ENCODE data around the gene DHRS4. TPM values are rescaled to one million over a fixed set of nuclear protein-coding genes. Genes with fewer than 3 reads are reported as not detected.
"Not testable (repeated sequence)": the region's sequence is repeated elsewhere in the genome, so short reads cannot be mapped to it uniquely, and the experiment has no call there.

The DHRS4 gene
- polyA plus RNA-seq, 3 donors: 40.4 to 68.1 (median 63.2) TPM

DNA sequence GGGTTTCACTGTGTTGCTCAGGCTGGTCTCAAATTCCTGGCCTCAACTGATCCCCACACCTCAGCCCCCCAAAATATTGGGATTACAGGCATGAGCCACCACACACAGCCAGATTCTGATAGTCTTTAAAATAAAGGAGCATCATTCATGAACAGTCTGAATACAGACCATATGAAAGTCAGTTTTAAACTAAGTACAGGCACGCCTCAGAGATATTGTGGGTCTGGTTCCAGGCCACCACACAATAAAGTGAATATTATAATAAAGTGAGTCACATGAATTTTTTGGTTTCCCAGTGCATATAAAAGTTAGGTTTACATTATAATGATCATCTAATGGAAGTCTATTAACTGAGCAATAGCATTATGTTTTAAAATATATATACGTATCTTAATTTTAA lies 43.3 kb downstream of the DHRS4 start:
- H3K9ac ChIP-seq (ENCODE audit: insufficient read depth, low read length, poor library complexity, severe bottlenecking); H3K27me3 ChIP-seq (ENCODE audit: control insufficient read depth in 2 of 2, insufficient read depth in 2 of 2, low read length in 2 of 2); H3K79me2 ChIP-seq (ENCODE audit: insufficient read depth, low read length); H3K27ac ChIP-seq (ENCODE audit: low read depth in 1 of 2, low read length in 2 of 2); H3K4me1 ChIP-seq (ENCODE audit: control insufficient read depth in 1 of 2, insufficient read depth in 2 of 2, low read length in 2 of 2); H3K9me3 Mint-ChIP-seq; H3K4me3 Mint-ChIP-seq; H3K36me3 ChIP-seq (replicated peaks in 1 of 2; ENCODE audit: control insufficient read depth in 1 of 2, insufficient read depth in 2 of 2, low read length in 2 of 2); H3K4me2 ChIP-seq (replicated peaks; ENCODE audit: extremely low read depth, low read length, poor library complexity, severe bottlenecking); DNase-seq; H3K27ac Mint-ChIP-seq; intact Hi-C loops (cut with micrococcal nuclease); H2AFZ ChIP-seq (ENCODE audit: insufficient read depth, low read depth, low read length, poor library complexity, severe bottlenecking); H4K20me1 ChIP-seq (ENCODE audit: insufficient read depth, low read length); H3K27me3 Mint-ChIP-seq (ENCODE audit: low read depth in 3 of 3); H3K4me3 ChIP-seq (replicated peaks in 1 of 3; ENCODE audit: low read depth in 2 of 3, low read length in 3 of 3); H3K9me3 ChIP-seq (replicated peaks in 1 of 2; ENCODE audit: control insufficient read depth in 1 of 2, insufficient read depth in 1 of 2, low read length in 2 of 2): not testable (repeated sequence)
- WGBS (ENCODE audit: insufficient coverage): no CpG with 5 or more reads among the region's 2 CpGs
- H3K36me3 Mint-ChIP-seq: peaks cover 8 to 10% of the 10 kb centered on the region in 2 donors
- H3K4me1 Mint-ChIP-seq: peaks cover 11% of the 10 kb centered on the region

DNA sequence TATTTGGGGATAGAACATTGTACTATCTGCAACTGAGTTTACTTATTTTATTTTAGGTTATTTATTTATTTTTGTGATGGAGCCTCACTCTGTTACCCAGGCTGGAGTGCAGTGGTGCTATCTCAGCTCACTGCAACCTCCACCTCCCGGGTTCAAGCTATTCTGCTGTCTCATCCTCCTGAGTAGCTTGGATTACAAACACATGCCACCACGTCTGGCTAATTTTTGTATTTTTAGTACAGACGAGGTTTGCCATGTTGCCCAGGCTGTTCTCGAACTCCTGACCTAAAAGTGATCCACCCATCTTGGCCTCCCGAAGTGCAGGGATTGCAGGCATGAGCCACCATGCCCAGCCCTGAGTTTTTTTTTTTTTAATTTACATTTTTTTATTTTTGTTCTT lies 46.1 kb downstream of the DHRS4 start:
- WGBS (ENCODE audit: insufficient coverage): no CpG with 5 or more reads among the region's 5 CpGs
- H3K4me1 ChIP-seq (ENCODE audit: control insufficient read depth in 1 of 2, insufficient read depth in 2 of 2, low read length in 2 of 2); DNase-seq; H3K4me3 ChIP-seq (replicated peaks in 1 of 3; ENCODE audit: low read depth in 2 of 3, low read length in 3 of 3); H3K27ac Mint-ChIP-seq; H4K20me1 ChIP-seq (ENCODE audit: insufficient read depth, low read length); H3K79me2 ChIP-seq (ENCODE audit: insufficient read depth, low read length); H3K9me3 Mint-ChIP-seq; H3K4me2 ChIP-seq (replicated peaks; ENCODE audit: extremely low read depth, low read length, poor library complexity, severe bottlenecking); H3K27me3 ChIP-seq (ENCODE audit: control insufficient read depth in 2 of 2, insufficient read depth in 2 of 2, low read length in 2 of 2); intact Hi-C loops (cut with micrococcal nuclease); H3K9me3 ChIP-seq (replicated peaks in 1 of 2; ENCODE audit: control insufficient read depth in 1 of 2, insufficient read depth in 1 of 2, low read length in 2 of 2); H2AFZ ChIP-seq (ENCODE audit: insufficient read depth, low read depth, low read length, poor library complexity, severe bottlenecking); H3K27me3 Mint-ChIP-seq (ENCODE audit: low read depth in 3 of 3); H3K4me3 Mint-ChIP-seq; H3K36me3 ChIP-seq (replicated peaks in 1 of 2; ENCODE audit: control insufficient read depth in 1 of 2, insufficient read depth in 2 of 2, low read length in 2 of 2); H3K27ac ChIP-seq (ENCODE audit: low read depth in 1 of 2, low read length in 2 of 2); H3K36me3 Mint-ChIP-seq; H3K9ac ChIP-seq (ENCODE audit: insufficient read depth, low read length, poor library complexity, severe bottlenecking): not testable (repeated sequence)
- peaks cover 16% of the 10 kb centered on the region for H3K4me1 Mint-ChIP-seq

DNA sequence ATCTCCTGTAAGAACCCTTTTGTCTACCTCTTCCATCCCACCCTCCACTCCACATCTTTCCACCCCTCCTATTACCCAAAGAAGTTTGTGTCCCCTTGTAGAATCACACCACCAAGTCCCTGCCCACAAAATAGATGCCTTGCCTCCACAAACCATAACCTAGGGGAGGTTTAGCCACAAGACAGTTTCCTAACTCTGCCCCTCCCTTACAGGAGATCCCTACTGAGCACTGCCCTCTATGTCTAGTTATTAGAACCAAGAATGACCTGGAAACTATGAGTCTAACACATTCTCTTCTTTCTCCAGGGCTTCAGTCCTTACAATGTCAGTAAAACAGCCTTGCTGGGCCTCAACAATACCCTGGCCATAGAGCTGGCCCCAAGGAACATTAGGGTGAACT lies 47.5 kb downstream of the DHRS4 start:
- peak overlapping the region in 5 of 7 donors; percentile 24 to 69 (median 63) for H3K27ac Mint-ChIP-seq

DNA sequence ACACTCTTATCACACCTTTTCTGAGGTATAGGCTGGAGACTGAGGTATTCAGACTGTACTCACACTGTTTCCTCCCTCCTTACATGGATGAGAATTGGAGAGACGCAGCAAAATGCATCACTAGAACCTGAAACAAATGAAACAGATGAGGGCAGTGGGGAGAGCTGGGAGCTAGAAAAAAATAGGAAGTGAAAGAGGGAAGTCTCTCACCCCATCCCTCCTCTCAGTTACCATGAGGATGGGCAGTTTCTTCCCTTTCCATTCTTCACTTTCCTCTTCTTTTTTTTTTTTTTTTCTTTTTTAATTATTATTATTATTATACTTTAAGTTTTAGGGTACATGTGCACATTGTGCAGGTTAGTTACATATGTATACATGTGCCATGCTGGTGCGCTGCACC lies 48.1 kb downstream of the DHRS4 start:
- H3K4me3 Mint-ChIP-seq; H3K27ac Mint-ChIP-seq; H4K20me1 ChIP-seq (ENCODE audit: insufficient read depth, low read length); H3K36me3 Mint-ChIP-seq; H3K4me2 ChIP-seq (replicated peaks; ENCODE audit: extremely low read depth, low read length, poor library complexity, severe bottlenecking); H3K9me3 Mint-ChIP-seq; H3K9me3 ChIP-seq (replicated peaks in 1 of 2; ENCODE audit: control insufficient read depth in 1 of 2, insufficient read depth in 1 of 2, low read length in 2 of 2); H3K4me3 ChIP-seq (replicated peaks in 1 of 3; ENCODE audit: low read depth in 2 of 3, low read length in 3 of 3); H3K27ac ChIP-seq (ENCODE audit: low read depth in 1 of 2, low read length in 2 of 2); H2AFZ ChIP-seq (ENCODE audit: insufficient read depth, low read depth, low read length, poor library complexity, severe bottlenecking); H3K9ac ChIP-seq (ENCODE audit: insufficient read depth, low read length, poor library complexity, severe bottlenecking); H3K27me3 Mint-ChIP-seq (ENCODE audit: low read depth in 3 of 3); intact Hi-C loops (cut with micrococcal nuclease); H3K36me3 ChIP-seq (replicated peaks in 1 of 2; ENCODE audit: control insufficient read depth in 1 of 2, insufficient read depth in 2 of 2, low read length in 2 of 2); H3K79me2 ChIP-seq (ENCODE audit: insufficient read depth, low read length); H3K27me3 ChIP-seq (ENCODE audit: control insufficient read depth in 2 of 2, insufficient read depth in 2 of 2, low read length in 2 of 2): not testable (repeated sequence)
- WGBS (ENCODE audit: insufficient coverage): no CpG with 5 or more reads among the region's 2 CpGs
- peaks cover 22% of the 10 kb centered on the region for H3K4me1 Mint-ChIP-seq
- peak; percentile 20 to 68 (median 34) for DNase-seq
- H3K4me1 ChIP-seq (ENCODE audit: control insufficient read depth in 1 of 2, insufficient read depth in 2 of 2, low read length in 2 of 2): peaks cover 12 to 13% of the 10 kb centered on the region in 2 donors

More for the DNA sequence above, 47.5 kb downstream of the DHRS4 start:
- H3K27me3 ChIP-seq (ENCODE audit: control insufficient read depth in 2 of 2, insufficient read depth in 2 of 2, low read length in 2 of 2); intact Hi-C loops (cut with micrococcal nuclease); H3K9me3 Mint-ChIP-seq; H3K9me3 ChIP-seq (replicated peaks in 1 of 2; ENCODE audit: control insufficient read depth in 1 of 2, insufficient read depth in 1 of 2, low read length in 2 of 2); H3K27ac ChIP-seq (ENCODE audit: low read depth in 1 of 2, low read length in 2 of 2); H3K4me2 ChIP-seq (replicated peaks; ENCODE audit: extremely low read depth, low read length, poor library complexity, severe bottlenecking); H3K79me2 ChIP-seq (ENCODE audit: insufficient read depth, low read length); H4K20me1 ChIP-seq (ENCODE audit: insufficient read depth, low read length); DNase-seq; H3K9ac ChIP-seq (ENCODE audit: insufficient read depth, low read length, poor library complexity, severe bottlenecking); H3K4me3 Mint-ChIP-seq; H3K4me3 ChIP-seq (replicated peaks in 1 of 3; ENCODE audit: low read depth in 2 of 3, low read length in 3 of 3); H3K36me3 Mint-ChIP-seq; H3K36me3 ChIP-seq (replicated peaks in 1 of 2; ENCODE audit: control insufficient read depth in 1 of 2, insufficient read depth in 2 of 2, low read length in 2 of 2); H3K27me3 Mint-ChIP-seq (ENCODE audit: low read depth in 3 of 3); H2AFZ ChIP-seq (ENCODE audit: insufficient read depth, low read depth, low read length, poor library complexity, severe bottlenecking): not testable (repeated sequence)
- H3K4me1 ChIP-seq (ENCODE audit: control insufficient read depth in 1 of 2, insufficient read depth in 2 of 2, low read length in 2 of 2): peaks cover 12 to 13% of the 10 kb centered on the region in 2 donors
- H3K4me1 Mint-ChIP-seq: peaks cover 21% of the 10 kb centered on the region
